ENCODE measurements around the gene NT5M.

GRCh38 chr17:17358866-17359265, 55.7 kb downstream of the NT5M start:
- TF ChIP-seq CTCF (IDR thresholded peaks at IDR 0.05) (no peak), POLR2A (IDR thresholded peaks at IDR 0.05) (no peak)
